ENCODE measurements around the gene KATNAL1. TPM values are rescaled to one million over a fixed set of nuclear protein-coding genes. Genes with fewer than 3 reads are reported as not detected.

KATNAL1 gene
- total RNA-seq, 1 donor from 2014 or later, result 74.6 TPM

- Mint-ChIP-seq H3K27ac (ENCODE audit: unreplicated experiment) (no peak overlapping the region), H3K27me3 (ENCODE audit: unreplicated experiment) (no peaks in the 10 kb centered on the region), H3K4me1 (ENCODE audit: low read depth, unreplicated experiment) (peaks cover 7% of the 10 kb centered on the region), H3K9me3 (ENCODE audit: unreplicated experiment) (peaks cover 1% of the 10 kb centered on the region), H3K4me3 (ENCODE audit: unreplicated experiment) (no peak overlapping the region), H3K36me3 (ENCODE audit: unreplicated experiment) (no peaks in the 10 kb centered on the region)
- no peak for TF ChIP-seq CTCF (IDR thresholded peaks at IDR 0.05; ENCODE audit: partially characterized antibody, unreplicated experiment)
- no peak for DNase-seq
These were observed 113.8 kb downstream of the KATNAL1 start for GRCh38 chr13:30193279-30194234.

- no peak for TF ChIP-seq CTCF (IDR thresholded peaks at IDR 0.05; ENCODE audit: partially characterized antibody, unreplicated experiment)
- H3K27me3 Mint-ChIP-seq (ENCODE audit: unreplicated experiment), result no peaks in the 10 kb centered on the region
- H3K4me3 Mint-ChIP-seq (ENCODE audit: unreplicated experiment), result no peak overlapping the region
- peaks cover 8% of the 10 kb centered on the region for H3K4me1 Mint-ChIP-seq (ENCODE audit: low read depth, unreplicated experiment)
- no peak for DNase-seq
- H3K27ac Mint-ChIP-seq (ENCODE audit: unreplicated experiment), result no peak overlapping the region
- H3K36me3 Mint-ChIP-seq (ENCODE audit: unreplicated experiment), result no peaks in the 10 kb centered on the region
- H3K9me3 Mint-ChIP-seq (ENCODE audit: unreplicated experiment), result peaks cover 1% of the 10 kb centered on the region
These were observed 114.8 kb downstream of the KATNAL1 start for GRCh38 chr13:30192320-30193093.

GRCh38 chr13:30191491-30192100 lies 115.8 kb downstream of the KATNAL1 start:
- no peak for TF ChIP-seq CTCF (IDR thresholded peaks at IDR 0.05; ENCODE audit: partially characterized antibody, unreplicated experiment)
- no peaks in the 10 kb centered on the region for H3K27me3 Mint-ChIP-seq (ENCODE audit: unreplicated experiment)
- no peaks in the 10 kb centered on the region for H3K36me3 Mint-ChIP-seq (ENCODE audit: unreplicated experiment)
- no peak overlapping the region for H3K27ac Mint-ChIP-seq (ENCODE audit: unreplicated experiment)
- H3K4me1 Mint-ChIP-seq (ENCODE audit: low read depth, unreplicated experiment), result peaks cover 17% of the 10 kb centered on the region
- no peak overlapping the region for H3K4me3 Mint-ChIP-seq (ENCODE audit: unreplicated experiment)
- no peak for DNase-seq
- H3K9me3 Mint-ChIP-seq (ENCODE audit: unreplicated experiment), result peaks cover 1% of the 10 kb centered on the region

GRCh38 chr13:30186634-30187415 lies 120.5 kb downstream of the KATNAL1 start:
- Mint-ChIP-seq H3K4me1 (ENCODE audit: low read depth, unreplicated experiment) (peaks cover 12% of the 10 kb centered on the region), H3K27ac (ENCODE audit: unreplicated experiment) (no peak overlapping the region), H3K9me3 (ENCODE audit: unreplicated experiment) (peaks cover 6% of the 10 kb centered on the region), H3K4me3 (ENCODE audit: unreplicated experiment) (no peak overlapping the region), H3K27me3 (ENCODE audit: unreplicated experiment) (peaks cover 2% of the 10 kb centered on the region), H3K36me3 (ENCODE audit: unreplicated experiment) (peaks cover 15% of the 10 kb centered on the region)
- no peak for TF ChIP-seq CTCF (IDR thresholded peaks at IDR 0.05; ENCODE audit: partially characterized antibody, unreplicated experiment)
- DNase-seq, result no peak
